Measurements from ENCODE around the gene TBC1D1.
"Not testable (repeated sequence)": the region's sequence is repeated elsewhere in the genome, so short reads cannot be mapped to it uniquely, and the experiment has no call there.

The TBC1D1 gene

GRCh38 chr4:38013461-38014366 lies 122.8 kb downstream of the TBC1D1 start:
- no peak for DNase-seq (ENCODE audit: low read depth)

- DNase-seq (ENCODE audit: low read depth): no peak
These were observed 123.6 kb downstream of the TBC1D1 start for GRCh38 chr4:38014421-38014852.

GRCh38 chr4:38015886-38016515 lies 125.1 kb downstream of the TBC1D1 start:
- no peak for DNase-seq (ENCODE audit: low read depth)

- no peak for DNase-seq (ENCODE audit: low read depth)
These were observed 125.8 kb downstream of the TBC1D1 start for GRCh38 chr4:38016698-38017097.

DNA sequence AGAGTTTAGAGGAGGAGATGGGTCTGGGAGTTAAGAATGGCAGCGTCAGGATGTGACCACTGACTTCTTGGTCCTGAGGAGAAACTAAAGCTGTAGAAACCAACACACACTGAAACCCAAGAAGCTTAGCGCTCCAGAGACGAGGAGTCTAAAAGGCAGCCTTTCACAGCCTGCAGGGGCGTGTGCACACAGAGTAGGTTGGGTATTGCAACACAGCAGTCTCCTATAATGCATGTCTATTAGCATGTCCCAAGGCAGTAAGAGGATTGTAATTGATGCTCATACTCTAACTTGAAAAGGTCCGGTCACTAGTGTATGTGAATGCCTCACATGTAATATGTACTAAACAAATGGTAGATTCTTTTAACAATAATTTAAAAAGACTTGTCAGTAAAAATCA lies 126.7 kb downstream of the TBC1D1 start:
- no peak for DNase-seq (ENCODE audit: low read depth)

- no peak for DNase-seq (ENCODE audit: low read depth)
These were observed 129.5 kb downstream of the TBC1D1 start for GRCh38 chr4:38020386-38020785.

DNA sequence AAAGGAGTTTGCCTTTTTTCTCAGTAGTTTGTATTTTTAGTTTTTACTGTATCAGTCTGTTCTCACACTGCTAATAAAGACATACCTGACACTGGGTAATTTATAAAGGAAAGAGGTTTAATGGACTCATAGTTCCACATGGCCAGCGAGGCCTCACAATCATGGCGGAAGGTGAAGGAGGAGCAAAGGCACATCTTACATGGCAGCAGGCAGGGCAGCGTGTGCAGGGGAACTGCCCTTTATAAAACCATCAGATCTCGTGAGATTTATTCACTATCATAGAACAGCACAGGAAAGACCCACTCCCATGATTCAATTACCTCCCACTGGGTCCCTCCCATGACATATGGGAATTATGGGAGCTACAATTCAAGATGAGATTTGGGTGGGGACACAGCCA lies 130.1 kb downstream of the TBC1D1 start:
- DNase-seq (ENCODE audit: low read depth): not testable (repeated sequence)

DNA sequence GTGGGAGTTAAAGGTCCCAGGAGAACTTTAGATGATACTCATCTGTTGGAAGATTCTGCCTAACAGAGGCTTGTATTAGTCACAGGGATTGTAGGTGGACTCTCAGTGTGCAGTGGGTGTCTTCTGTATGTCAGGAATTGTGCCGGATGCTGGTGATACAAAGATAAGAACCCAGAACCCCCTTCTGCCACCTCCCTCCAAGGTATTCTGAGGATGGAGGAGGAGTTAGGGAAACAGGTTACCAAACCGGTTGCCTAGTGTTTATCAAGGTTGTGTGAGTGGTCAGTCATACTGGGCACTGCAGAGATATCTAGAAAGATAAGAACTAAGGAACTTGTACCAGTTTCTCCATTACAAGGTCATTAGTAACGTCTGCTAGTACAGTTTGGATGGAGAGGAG lies 130.9 kb downstream of the TBC1D1 start:
- no peak for DNase-seq (ENCODE audit: low read depth)

GRCh38 chr4:38023347-38024205 lies 132.7 kb downstream of the TBC1D1 start:
- no peak for DNase-seq (ENCODE audit: low read depth)

DNA sequence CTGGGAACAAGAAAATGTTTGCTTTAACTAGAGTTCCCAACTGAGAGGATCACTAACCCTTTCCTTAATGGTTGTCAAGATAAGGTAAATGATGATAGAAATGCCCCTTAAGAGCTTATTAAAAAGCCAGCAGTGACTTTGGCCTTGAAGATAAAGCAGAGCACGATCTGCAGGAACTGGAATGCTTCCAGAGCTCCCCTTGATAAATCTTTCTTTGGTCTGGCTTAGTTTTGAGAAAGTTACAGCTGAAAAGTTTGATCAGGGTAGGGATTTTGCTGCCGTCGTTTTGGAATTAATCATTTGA lies 133.3 kb downstream of the TBC1D1 start:
- no peak for DNase-seq (ENCODE audit: low read depth)

GRCh38 chr4:38025665-38026064 lies 134.8 kb downstream of the TBC1D1 start:
- no peak for DNase-seq (ENCODE audit: low read depth)

DNA sequence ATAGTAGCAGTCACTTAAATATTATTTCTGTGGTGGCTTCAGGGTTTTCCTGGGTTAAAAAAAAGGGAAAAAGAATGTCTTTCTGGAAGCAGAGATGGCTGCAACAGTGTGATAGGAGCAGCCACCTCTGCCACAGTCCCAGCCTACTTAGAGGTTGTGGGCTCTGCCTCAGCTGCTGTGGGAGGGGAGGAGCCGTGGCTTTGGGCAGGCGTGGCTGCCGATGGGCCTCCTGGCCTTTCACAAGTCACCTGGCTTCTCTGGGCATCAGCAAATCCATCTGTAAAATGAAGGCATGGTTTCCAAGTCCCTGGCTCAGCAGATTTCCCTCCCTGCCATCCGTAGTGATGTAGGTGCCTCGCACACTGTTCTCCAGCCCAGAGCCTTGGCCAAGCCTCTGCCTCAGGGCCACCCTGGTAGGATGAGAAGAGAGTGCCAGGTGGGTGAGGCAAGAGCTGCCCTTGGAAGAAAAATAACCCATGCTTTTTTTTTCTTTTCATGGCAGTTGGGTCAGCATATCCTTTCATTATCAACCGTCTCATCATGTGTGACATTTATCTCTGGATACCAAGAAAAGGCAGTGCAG lies 135.4 kb downstream of the TBC1D1 start:
- no peak for DNase-seq (ENCODE audit: low read depth)

DNA sequence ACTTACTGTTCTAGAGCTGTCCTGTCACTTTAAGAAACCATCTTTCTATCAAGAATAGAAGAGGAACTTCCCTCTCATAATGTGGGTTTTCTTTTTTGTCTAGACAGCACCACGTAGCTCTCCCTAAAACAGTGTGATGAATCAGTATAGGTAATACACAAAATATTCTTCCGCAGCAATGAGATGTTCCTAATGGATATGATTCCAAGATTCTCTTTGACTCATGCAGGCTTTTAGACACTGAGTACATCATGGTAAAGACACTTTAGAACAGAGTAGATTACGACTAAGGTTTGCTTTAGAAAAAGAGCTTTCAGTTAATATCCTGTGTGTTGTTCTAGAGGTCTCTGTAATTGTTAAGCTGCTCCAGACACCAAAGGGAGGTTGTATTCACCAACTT lies 139.1 kb downstream of the TBC1D1 start:
- no peak for DNase-seq (ENCODE audit: low read depth)

- DNase-seq (ENCODE audit: low read depth): no peak
These were observed 144.3 kb downstream of the TBC1D1 start for GRCh38 chr4:38034986-38035882.

GRCh38 chr4:38036548-38036947 lies 145.7 kb downstream of the TBC1D1 start:
- no peak for DNase-seq (ENCODE audit: low read depth)

GRCh38 chr4:38037612-38038011 lies 146.7 kb downstream of the TBC1D1 start:
- DNase-seq (ENCODE audit: low read depth): no peak

DNA sequence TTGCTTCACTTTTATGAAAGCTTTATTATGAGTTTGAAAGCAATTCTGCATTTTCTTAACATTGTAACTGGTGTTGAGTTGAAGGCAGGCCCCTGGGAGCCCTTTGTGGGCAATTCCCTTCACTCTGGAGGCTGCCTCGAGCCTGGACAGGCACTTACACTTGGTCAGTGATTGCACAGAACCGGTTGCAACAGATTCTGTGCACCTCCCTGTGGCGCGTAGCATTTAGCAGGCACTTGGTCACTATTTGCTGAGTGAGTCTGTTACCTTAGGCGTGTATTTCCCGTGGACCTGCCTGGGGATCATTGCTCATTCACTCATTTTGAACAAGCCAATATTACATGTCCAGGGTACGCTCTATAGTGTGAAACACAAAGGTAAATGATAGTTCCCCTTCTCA lies 149.7 kb downstream of the TBC1D1 start:
- DNase-seq (ENCODE audit: low read depth): no peak

DNA sequence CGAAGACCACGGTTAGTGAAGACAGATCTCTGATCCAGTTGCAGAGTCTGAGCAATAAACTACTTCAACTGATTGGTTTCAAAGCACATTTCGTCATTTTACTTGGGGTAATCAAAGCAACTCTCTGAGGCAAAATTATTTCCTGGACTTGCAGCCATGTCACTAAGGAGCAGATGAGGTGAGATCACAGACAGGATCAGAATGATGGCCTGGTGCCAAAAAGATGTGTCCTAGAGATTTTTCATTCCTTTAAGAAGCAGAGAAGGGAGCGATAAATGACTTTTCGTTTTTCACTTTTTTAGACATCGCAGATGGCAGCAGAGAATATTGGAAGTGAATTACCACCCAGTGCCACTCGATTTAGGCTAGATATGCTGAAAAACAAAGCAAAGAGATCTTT lies 153.2 kb downstream of the TBC1D1 start:
- no peak for DNase-seq (ENCODE audit: low read depth)

- no peak for DNase-seq (ENCODE audit: low read depth)
These were observed 154.6 kb downstream of the TBC1D1 start for GRCh38 chr4:38045289-38045988.

- no peak for DNase-seq (ENCODE audit: low read depth)
These were observed 156.0 kb downstream of the TBC1D1 start for GRCh38 chr4:38046727-38047489.
